GM12874 (cell line): ENCODE measurements around the gene RBMS3.

Experiments
- CTCF ChIP-seq: IDR thresholded peaks from 2 replicates; pipeline ENCODE4 v1.5.1; 2011; ENCODE audit warnings: low read depth, mild to moderate bottlenecking, control low read depth, low read length, moderate library complexity; ENCODE audit not compliant: insufficient read depth

The RBMS3 gene

GRCh38 chr3:29614954-29615353, 334.1 kb downstream of the RBMS3 start:
- TF ChIP-seq CTCF = no peak

- TF ChIP-seq CTCF = no peak
Measured at GRCh38 chr3:29618395-29619282, 337.8 kb downstream of the RBMS3 start.

- no peak for TF ChIP-seq CTCF
Measured at GRCh38 chr3:29619676-29620075, 338.8 kb downstream of the RBMS3 start.

GRCh38 chr3:29627136-29628117, 346.6 kb downstream of the RBMS3 start:
- TF ChIP-seq CTCF = no peak

- TF ChIP-seq CTCF = no peak
Measured at GRCh38 chr3:29628795-29629194, 347.9 kb downstream of the RBMS3 start.

GRCh38 chr3:29635888-29636287, 355.0 kb downstream of the RBMS3 start:
- TF ChIP-seq CTCF = no peak

- no peak for TF ChIP-seq CTCF
Measured at GRCh38 chr3:29637068-29637467, 356.2 kb downstream of the RBMS3 start.
